Measurements from ENCODE around the gene INTS11. TPM values are rescaled to one million over a fixed set of nuclear protein-coding genes. Genes with fewer than 3 reads are reported as not detected.
A peak's percentile ranks its signal among the peaks of the same experiment; 100 is the strongest.

INTS11 gene
- total and polyA plus RNA-seq, 12 donors, result 53.0 to 601 (median 88.8) TPM

DNA sequence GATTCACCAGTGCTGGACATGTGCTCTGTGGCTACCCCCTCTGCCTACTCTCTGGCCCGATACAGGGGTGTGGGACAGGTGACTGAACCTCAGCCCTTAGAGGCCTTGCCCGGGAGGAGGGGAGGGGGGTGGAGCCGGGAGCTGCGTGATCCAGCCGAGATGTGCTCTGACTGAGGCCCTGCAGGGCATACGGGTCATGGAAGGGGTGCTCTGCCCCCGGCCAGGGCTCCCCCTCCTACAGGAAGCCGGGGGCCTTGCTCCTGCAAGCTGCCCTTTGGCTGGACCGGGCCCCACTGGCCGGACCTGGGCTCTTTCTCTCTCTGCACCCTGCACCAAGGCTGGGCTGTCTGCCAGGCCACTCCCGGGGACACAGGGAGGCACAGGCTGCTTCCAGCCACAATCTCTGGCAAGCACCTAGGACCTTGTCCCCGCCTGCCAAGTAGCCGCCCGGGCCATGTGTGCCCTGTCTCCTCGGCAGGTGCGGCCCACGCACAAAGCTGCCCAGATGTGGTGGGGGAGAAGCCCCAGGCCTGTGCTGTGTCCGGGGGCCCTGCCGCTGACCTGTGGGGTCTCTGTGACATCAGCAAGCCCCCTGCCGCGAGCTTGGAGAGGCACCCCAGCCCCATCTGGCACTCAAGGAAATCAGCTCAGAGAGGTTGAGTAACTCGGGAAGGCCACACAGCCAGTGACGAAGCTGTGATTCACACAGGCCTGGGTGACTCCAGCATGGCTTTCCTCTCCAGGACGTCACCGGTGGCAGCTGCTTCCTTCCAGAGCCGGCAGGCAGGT lies 42.7 kb downstream of the INTS11 start:
- H3K27me3 ChIP-seq, result peaks cover 18% of the 10 kb centered on the region
- TF ChIP-seq, protein P1, sequence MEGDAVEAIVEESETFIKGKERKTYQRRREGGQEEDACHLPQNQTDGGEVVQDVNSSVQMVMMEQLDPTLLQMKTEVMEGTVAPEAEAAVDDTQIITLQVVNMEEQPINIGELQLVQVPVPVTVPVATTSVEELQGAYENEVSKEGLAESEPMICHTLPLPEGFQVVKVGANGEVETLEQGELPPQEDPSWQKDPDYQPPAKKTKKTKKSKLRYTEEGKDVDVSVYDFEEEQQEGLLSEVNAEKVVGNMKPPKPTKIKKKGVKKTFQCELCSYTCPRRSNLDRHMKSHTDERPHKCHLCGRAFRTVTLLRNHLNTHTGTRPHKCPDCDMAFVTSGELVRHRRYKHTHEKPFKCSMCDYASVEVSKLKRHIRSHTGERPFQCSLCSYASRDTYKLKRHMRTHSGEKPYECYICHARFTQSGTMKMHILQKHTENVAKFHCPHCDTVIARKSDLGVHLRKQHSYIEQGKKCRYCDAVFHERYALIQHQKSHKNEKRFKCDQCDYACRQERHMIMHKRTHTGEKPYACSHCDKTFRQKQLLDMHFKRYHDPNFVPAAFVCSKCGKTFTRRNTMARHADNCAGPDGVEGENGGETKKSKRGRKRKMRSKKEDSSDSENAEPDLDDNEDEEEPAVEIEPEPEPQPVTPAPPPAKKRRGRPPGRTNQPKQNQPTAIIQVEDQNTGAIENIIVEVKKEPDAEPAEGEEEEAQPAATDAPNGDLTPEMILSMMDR (IDR thresholded peaks at IDR 0.05), result no peak
- no peak for TF ChIP-seq POLR2A (IDR thresholded peaks at IDR 0.05)
- no peak overlapping the region for H3K4me3 ChIP-seq
- H3K27ac ChIP-seq, result peak overlapping the region in 4 of 5 donors; percentile 38 to 88 (median 74)
- H3K4me1 ChIP-seq (replicated peaks in 1 of 2), result peaks cover 4 to 16% of the 10 kb centered on the region in 2 donors
- peak; percentile 81 to 93 (median 91) for DNase-seq
- intact Hi-C loops (cut with DNase I), result no loop called here
- 26 to 34% (median 29%) methylated on average over 10 to 26 of the region's 26 CpGs for WGBS, 4 donors
- no peaks in the 10 kb centered on the region for H3K9me3 ChIP-seq (replicated peaks in 1 of 3)
- H3K36me3 ChIP-seq (replicated peaks in 1 of 2), result no peaks in the 10 kb centered on the region

DNA sequence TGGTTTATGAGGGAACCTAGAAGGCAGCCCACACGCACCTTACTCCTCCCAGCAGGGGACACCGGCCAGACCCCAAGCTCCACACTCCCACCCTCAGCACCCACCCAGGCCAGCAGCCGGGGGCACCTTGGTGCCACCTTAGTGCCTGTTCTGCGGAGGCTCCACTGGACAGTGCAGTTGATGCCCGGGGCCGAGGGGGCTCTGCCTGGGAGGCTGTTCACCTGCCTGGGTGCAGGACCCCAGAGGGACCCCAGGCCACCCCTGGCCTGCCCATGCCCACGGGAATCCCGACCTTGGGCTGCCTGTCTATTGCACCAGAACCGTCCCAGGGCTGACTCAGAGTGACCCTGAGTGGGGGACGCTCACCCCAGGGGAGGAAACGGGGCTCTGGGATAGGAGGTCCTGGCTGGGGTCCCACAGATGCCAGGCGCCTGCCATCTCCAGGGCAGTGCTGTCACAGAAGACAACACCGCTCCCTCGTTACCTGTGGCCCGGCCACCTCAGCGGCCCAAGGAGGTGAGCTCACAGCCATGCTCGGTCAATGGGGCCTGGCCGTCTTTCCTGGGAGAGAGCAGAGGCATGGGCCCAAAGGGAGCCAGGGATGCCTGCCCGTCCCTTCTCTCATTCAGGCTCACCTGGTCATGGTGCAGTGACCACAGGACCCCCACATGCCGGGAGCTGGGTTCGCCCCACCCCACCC lies 43.5 kb downstream of the INTS11 start:
- H3K4me1 ChIP-seq (replicated peaks in 1 of 2), result peaks cover 4 to 16% of the 10 kb centered on the region in 2 donors
- intact Hi-C loops (cut with DNase I), result no loop called here
- TF ChIP-seq POLR2A (IDR thresholded peaks at IDR 0.05), result no peak
- TF ChIP-seq, protein P1 (IDR thresholded peaks at IDR 0.05), result no peak
- no peak overlapping the region for H3K4me3 ChIP-seq
- H3K27me3 ChIP-seq, result peaks cover 12% of the 10 kb centered on the region
- peak overlapping the region in 2 of 5 donors; percentile 82 to 88 for H3K27ac ChIP-seq
- 48 to 72% (median 70%) methylated on average over 6 to 21 of the region's 21 CpGs for WGBS, 4 donors
- H3K36me3 ChIP-seq (replicated peaks in 1 of 2), result no peaks in the 10 kb centered on the region
- H3K9me3 ChIP-seq (replicated peaks in 1 of 3), result no peaks in the 10 kb centered on the region
- no peak for DNase-seq

DNA sequence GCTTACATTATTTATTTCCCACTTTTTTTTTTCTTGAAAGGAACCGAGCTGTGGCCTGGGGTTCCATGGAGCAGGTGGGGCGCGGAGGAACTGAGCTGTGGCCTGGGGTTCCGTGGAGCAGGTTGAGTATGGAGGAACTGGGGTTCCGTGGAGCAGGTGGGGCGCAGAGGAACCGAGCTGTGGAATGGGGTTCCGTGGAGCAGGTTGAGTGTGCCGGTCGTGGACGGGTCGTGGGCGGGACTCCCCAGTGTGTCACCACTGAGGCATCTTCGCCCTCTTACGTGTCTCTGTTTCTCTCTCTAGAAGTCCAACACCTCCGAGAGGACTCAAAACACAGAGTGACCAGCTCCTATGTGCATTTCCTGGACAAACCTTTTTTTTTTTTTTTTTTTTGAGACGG lies 45.4 kb downstream of the INTS11 start:
- intact Hi-C loops (cut with DNase I), result no loop called here
- DNase-seq, result no peak
- 92 to 96% (median 93%) methylated on average over 17 of the region's 17 CpGs for WGBS, 4 donors
- Histone ChIP-seq H3K9me3 (replicated peaks in 1 of 3) (no peaks in the 10 kb centered on the region), H3K4me1 (replicated peaks in 1 of 2) (peaks cover 9 to 25% of the 10 kb centered on the region in 2 donors), H3K36me3 (replicated peaks in 1 of 2) (no peaks in the 10 kb centered on the region), H3K4me3 (no peak overlapping the region), H3K27ac (no peak overlapping the region), H3K27me3 (no peaks in the 10 kb centered on the region)
- TF ChIP-seq, protein P1 (IDR thresholded peaks at IDR 0.05), result no peak
- no peak for TF ChIP-seq POLR2A (IDR thresholded peaks at IDR 0.05)

DNA sequence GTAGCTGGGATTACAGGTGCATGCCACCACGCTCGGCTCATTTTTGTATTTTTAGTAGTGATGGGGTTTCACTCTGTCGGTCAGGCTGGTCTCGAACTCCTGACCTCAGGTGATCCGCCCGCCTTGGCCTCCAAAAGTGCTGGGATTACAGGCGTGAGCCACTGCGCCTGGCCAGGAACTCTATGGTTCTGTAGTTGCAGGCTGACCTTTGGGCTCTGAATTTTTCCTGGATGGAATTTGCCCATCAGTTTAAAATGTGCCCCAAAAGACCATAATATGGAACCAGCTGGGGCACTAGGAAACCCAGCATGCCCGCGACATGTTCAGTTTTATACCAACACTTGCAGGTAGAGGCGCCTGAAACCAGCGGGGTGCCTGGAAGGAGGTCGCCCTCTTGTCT lies 45.8 kb downstream of the INTS11 start:
- Histone ChIP-seq H3K27ac (no peak overlapping the region), H3K9me3 (replicated peaks in 1 of 3) (no peaks in the 10 kb centered on the region), H3K4me1 (replicated peaks in 1 of 2) (peaks cover 9 to 25% of the 10 kb centered on the region in 2 donors), H3K27me3 (no peaks in the 10 kb centered on the region), H3K36me3 (replicated peaks in 1 of 2) (no peaks in the 10 kb centered on the region), H3K4me3 (no peak overlapping the region)
- TF ChIP-seq, protein P1 (IDR thresholded peaks at IDR 0.05), result no peak
- TF ChIP-seq POLR2A (IDR thresholded peaks at IDR 0.05), result no peak
- WGBS, 4 donors, result 91 to 98% (median 96%) methylated on average over 13 of the region's 13 CpGs
- DNase-seq, result no peak
- intact Hi-C loops (cut with DNase I), result no loop called here
